Spleen (tissue), 7 donors: Measurements from ENCODE around the gene ZNF132.

Source experiments
- POLR2AphosphoS5 ChIP-seq, 3 donors: sonication (generic); formaldehyde crosslinking; IDR thresholded peaks; one replicate each; pipeline ENCODE4 v1.5.1; 2017; ENCODE audit warnings: antibody characterized with exemption in 3 of 3
- TF ChIP-seq, protein P1 (sequence below), 11 experiments: fragments of 200-600 bp in 7 of 11; fragments of 450-650 bp in 4 of 11; sonication (generic) in 4 of 11; IDR thresholded peaks in 8 of 11; conservative IDR thresholded peaks in 3 of 11; 1 replicate in 7 of 11; 2 replicates in 4 of 11; pipeline versions ENCODE4 v1.4.0 to v1.8.0; 2016 to 2021; ENCODE audit warnings: antibody characterized with exemption in 11 of 11, inconsistent platforms in 4 of 11, mild to moderate bottlenecking in 1 of 11
- donor health status: DM: no; HTN: no; CAD: no; lungs with moderate emphysema.
- donor health status: DM: no; HTN: no; CAD: no.
- donor health status: DM: no; HTN: no; CAD: no.

DNA sequence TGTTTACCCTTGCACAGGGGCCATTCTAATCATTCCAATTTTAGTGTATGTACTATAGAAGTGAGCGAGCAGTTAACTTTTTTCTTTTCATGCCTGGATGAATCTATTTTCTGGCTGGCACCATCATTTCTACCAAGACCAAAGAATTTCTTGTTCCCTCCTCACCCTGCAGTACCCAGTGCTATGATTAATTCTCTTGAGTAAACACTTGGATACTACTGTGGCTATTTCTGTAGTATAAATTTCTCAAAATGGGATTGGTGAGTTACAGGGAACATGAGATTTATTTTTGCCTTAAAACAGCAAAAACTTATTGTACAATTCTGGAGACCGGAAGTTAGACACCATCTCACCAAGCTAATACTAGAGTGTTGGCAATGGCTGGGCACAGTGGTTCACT lies 43.8 kb upstream of the ZNF132 start:
- TF ChIP-seq, protein P1, sequence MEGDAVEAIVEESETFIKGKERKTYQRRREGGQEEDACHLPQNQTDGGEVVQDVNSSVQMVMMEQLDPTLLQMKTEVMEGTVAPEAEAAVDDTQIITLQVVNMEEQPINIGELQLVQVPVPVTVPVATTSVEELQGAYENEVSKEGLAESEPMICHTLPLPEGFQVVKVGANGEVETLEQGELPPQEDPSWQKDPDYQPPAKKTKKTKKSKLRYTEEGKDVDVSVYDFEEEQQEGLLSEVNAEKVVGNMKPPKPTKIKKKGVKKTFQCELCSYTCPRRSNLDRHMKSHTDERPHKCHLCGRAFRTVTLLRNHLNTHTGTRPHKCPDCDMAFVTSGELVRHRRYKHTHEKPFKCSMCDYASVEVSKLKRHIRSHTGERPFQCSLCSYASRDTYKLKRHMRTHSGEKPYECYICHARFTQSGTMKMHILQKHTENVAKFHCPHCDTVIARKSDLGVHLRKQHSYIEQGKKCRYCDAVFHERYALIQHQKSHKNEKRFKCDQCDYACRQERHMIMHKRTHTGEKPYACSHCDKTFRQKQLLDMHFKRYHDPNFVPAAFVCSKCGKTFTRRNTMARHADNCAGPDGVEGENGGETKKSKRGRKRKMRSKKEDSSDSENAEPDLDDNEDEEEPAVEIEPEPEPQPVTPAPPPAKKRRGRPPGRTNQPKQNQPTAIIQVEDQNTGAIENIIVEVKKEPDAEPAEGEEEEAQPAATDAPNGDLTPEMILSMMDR (IDR thresholded peaks at IDR 0.05 in 8 of 11, conservative IDR thresholded peaks at IDR 0.05 in 3 of 11) = no peak
- no peak for TF ChIP-seq POLR2AphosphoS5 (IDR thresholded peaks at IDR 0.05)
